Heart left ventricle (tissue), 13 donors: ENCODE results near the gene CPA5.

Experiments
- POLR2A ChIP-seq, 2 donors: fragments of 450-650 bp; IDR thresholded peaks; one replicate each; pipeline ENCODE4 v1.6.1; 2017; ENCODE audit warnings: antibody characterized with exemption in 2 of 2, mild to moderate bottlenecking in 2 of 2, moderate library complexity in 2 of 2
- TF ChIP-seq, protein P1 (sequence below), 12 donors: fragments of 200-600 bp; sonication (generic) in 4 of 12; IDR thresholded peaks; one replicate each; pipeline versions ENCODE4 v1.5.0 to v1.8.0; 2018 to 2022; ENCODE audit warnings: antibody characterized with exemption in 12 of 12, mild to moderate bottlenecking in 5 of 12
- donor health status: ischemic (EF 13 %, LVEDD 7.1; RV severe dilation, severe dysfunction).
- donor health status: DM: no; HTN: yes; CAD: no.
- donor health status: DM: no; HTN: no; CAD: no.
- donor health status: ischemic (EF 25% LVEDD 6.9; RV normal size, moderate dysfunction).
- donor health status: ischemic (EF 25% LVEDD 5.7; RV mildly dilated, moderate dysfunction).
- donor health status: ischemic (EF 35%, LVEDD 5.7; RV mildly dilated, moderate dysfunction).
- donor health status: nonischemic (EF 11% LVEDD 7.7; RV severe dilation, severe dysfunction).
- donor health status: DM: yes; HTN: yes; CAD: no.
- donor health status: PGD.
- donor health status: ischemic (EF 29% LVEDD 5.4; RV normal size, mild dysfunction).
- donor health status: nonischemic (EF 23%, LVEDD 6.1; RV moderate dilation, normal function).

DNA sequence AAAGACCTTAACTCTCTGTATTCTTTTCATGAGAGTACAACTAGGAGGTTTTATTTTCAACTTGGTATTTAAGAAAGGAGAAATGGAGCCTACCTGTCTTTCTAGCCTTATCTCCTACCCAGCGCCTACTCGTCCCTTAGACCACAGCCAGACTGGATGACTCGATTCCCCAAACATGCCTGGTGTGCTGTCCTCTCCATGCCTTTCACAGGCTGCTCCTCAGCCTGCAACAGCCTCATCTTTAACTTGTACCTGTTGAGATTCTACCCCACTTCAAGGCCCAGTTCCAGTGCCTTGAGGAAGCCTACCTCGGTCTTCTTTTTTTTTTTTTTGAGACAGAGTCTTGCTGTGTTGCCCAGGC, 65.1 kb downstream of the CPA5 start:
- TF ChIP-seq, protein P1, sequence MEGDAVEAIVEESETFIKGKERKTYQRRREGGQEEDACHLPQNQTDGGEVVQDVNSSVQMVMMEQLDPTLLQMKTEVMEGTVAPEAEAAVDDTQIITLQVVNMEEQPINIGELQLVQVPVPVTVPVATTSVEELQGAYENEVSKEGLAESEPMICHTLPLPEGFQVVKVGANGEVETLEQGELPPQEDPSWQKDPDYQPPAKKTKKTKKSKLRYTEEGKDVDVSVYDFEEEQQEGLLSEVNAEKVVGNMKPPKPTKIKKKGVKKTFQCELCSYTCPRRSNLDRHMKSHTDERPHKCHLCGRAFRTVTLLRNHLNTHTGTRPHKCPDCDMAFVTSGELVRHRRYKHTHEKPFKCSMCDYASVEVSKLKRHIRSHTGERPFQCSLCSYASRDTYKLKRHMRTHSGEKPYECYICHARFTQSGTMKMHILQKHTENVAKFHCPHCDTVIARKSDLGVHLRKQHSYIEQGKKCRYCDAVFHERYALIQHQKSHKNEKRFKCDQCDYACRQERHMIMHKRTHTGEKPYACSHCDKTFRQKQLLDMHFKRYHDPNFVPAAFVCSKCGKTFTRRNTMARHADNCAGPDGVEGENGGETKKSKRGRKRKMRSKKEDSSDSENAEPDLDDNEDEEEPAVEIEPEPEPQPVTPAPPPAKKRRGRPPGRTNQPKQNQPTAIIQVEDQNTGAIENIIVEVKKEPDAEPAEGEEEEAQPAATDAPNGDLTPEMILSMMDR (IDR thresholded peaks at IDR 0.05), result no peak
- TF ChIP-seq POLR2A (IDR thresholded peaks at IDR 0.05), result no peak
